ENCODE measurements around the gene CXCL5.

CXCL5 gene

GRCh38 chr4:73948990-73949706, 49.3 kb downstream of the CXCL5 start:
- H3K27ac Mint-ChIP-seq: no peak overlapping the region
- no peak for TF ChIP-seq CTCF (IDR thresholded peaks at IDR 0.05; ENCODE audit: unreplicated experiment in 3 of 3)
- peaks cover 9% of the 10 kb centered on the region for H3K4me1 Mint-ChIP-seq
- no peaks in the 10 kb centered on the region for H3K36me3 Mint-ChIP-seq (ENCODE audit: low read depth)
- H3K4me3 Mint-ChIP-seq: no peak overlapping the region
- H3K27me3 Mint-ChIP-seq (ENCODE audit: low read depth): peaks cover 34% of the 10 kb centered on the region
- peaks cover 1% of the 10 kb centered on the region for H3K9me3 Mint-ChIP-seq

GRCh38 chr4:73948291-73948690, 50.2 kb downstream of the CXCL5 start:
- H3K4me1 Mint-ChIP-seq: peaks cover 9% of the 10 kb centered on the region
- H3K36me3 Mint-ChIP-seq (ENCODE audit: low read depth): no peaks in the 10 kb centered on the region
- H3K27me3 Mint-ChIP-seq (ENCODE audit: low read depth): peaks cover 42% of the 10 kb centered on the region
- H3K9me3 Mint-ChIP-seq: no peaks in the 10 kb centered on the region
- no peak overlapping the region for H3K4me3 Mint-ChIP-seq
- TF ChIP-seq CTCF (IDR thresholded peaks at IDR 0.05; ENCODE audit: unreplicated experiment in 3 of 3): no peak
- no peak overlapping the region for H3K27ac Mint-ChIP-seq

GRCh38 chr4:73947239-73947985, 51.1 kb downstream of the CXCL5 start:
- peaks cover 9% of the 10 kb centered on the region for H3K4me1 Mint-ChIP-seq
- no peaks in the 10 kb centered on the region for H3K9me3 Mint-ChIP-seq
- no peak overlapping the region for H3K27ac Mint-ChIP-seq
- no peak for TF ChIP-seq CTCF (IDR thresholded peaks at IDR 0.05; ENCODE audit: unreplicated experiment in 3 of 3)
- H3K27me3 Mint-ChIP-seq (ENCODE audit: low read depth): peaks cover 51% of the 10 kb centered on the region
- no peaks in the 10 kb centered on the region for H3K36me3 Mint-ChIP-seq (ENCODE audit: low read depth)
- no peak overlapping the region for H3K4me3 Mint-ChIP-seq

GRCh38 chr4:73945674-73946449, 52.6 kb downstream of the CXCL5 start:
- no peak overlapping the region for H3K4me3 Mint-ChIP-seq
- H3K9me3 Mint-ChIP-seq: no peaks in the 10 kb centered on the region
- H3K4me1 Mint-ChIP-seq: peaks cover 9% of the 10 kb centered on the region
- H3K27ac Mint-ChIP-seq: no peak overlapping the region
- no peak for TF ChIP-seq CTCF (IDR thresholded peaks at IDR 0.05; ENCODE audit: unreplicated experiment in 3 of 3)
- H3K27me3 Mint-ChIP-seq (ENCODE audit: low read depth): peaks cover 64% of the 10 kb centered on the region
- no peaks in the 10 kb centered on the region for H3K36me3 Mint-ChIP-seq (ENCODE audit: low read depth)
